ENCODE data around the gene HNMT.

Gene HNMT

DNA sequence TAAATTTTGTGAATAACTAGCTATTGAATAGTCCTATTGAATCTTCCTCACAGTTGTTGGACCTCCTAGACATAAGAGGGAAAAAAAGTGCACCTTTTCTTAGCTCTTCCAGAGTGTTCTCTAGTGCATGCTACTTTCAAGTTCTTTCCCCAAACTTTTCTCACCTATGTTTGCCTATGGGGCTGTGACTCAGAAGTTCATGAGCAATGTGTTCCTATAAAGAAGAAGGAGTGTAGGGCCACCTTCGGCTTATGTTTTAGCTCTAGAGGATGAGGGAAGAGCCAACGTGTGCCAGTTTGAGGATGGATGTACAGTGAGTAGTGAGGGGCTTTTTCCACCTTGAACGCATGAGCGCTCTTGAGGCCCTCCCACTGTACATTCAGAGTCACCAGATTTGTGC is 27.0 kb upstream of the HNMT start:
- Histone ChIP-seq H3K36me3 (ENCODE audit: control insufficient read depth in 2 of 2, insufficient read depth in 2 of 2, low read length in 2 of 2) (no peaks in the 10 kb centered on the region), H3K9me3 (ENCODE audit: control insufficient read depth in 2 of 2, low read length in 2 of 2) (no peaks in the 10 kb centered on the region), H3K27ac (ENCODE audit: low read length) (no peak overlapping the region), H3K27me3 (ENCODE audit: control insufficient read depth in 1 of 2, insufficient read depth in 2 of 2, low read length in 2 of 2) (no peaks in the 10 kb centered on the region), H3K4me1 (ENCODE audit: control insufficient read depth, insufficient read depth, low read length) (no peaks in the 10 kb centered on the region), H3K4me3 (ENCODE audit: low read length in 2 of 2) (no peak overlapping the region), H3K9ac (ENCODE audit: low read length in 2 of 2) (no peak overlapping the region)

DNA sequence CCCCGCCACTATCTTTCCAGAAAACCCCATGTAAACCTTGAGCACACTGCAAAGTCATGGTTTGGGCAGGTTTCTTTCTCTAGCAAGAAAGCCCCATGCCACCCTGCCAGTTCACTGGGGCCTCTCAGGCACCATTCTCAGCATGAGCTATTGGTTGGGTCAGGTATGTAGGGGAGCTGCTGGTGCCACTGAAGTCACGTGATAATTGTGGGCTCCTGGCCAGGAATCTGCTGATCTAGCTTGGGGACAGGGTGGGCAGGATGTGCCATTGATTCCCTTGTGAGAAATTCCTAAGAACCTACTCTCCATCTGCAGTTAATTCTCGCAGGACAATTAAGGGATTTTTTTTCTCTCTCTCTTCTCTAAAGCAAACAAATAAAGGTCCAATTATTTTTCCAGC is 26.5 kb upstream of the HNMT start:
- Histone ChIP-seq H3K27ac (ENCODE audit: low read length) (no peak overlapping the region), H3K4me3 (ENCODE audit: low read length in 2 of 2) (no peak overlapping the region), H3K36me3 (ENCODE audit: control insufficient read depth in 2 of 2, insufficient read depth in 2 of 2, low read length in 2 of 2) (no peaks in the 10 kb centered on the region), H3K9ac (ENCODE audit: low read length in 2 of 2) (no peak overlapping the region), H3K27me3 (ENCODE audit: control insufficient read depth in 1 of 2, insufficient read depth in 2 of 2, low read length in 2 of 2) (no peaks in the 10 kb centered on the region), H3K4me1 (ENCODE audit: control insufficient read depth, insufficient read depth, low read length) (no peaks in the 10 kb centered on the region), H3K9me3 (ENCODE audit: control insufficient read depth in 2 of 2, low read length in 2 of 2) (no peaks in the 10 kb centered on the region)

DNA sequence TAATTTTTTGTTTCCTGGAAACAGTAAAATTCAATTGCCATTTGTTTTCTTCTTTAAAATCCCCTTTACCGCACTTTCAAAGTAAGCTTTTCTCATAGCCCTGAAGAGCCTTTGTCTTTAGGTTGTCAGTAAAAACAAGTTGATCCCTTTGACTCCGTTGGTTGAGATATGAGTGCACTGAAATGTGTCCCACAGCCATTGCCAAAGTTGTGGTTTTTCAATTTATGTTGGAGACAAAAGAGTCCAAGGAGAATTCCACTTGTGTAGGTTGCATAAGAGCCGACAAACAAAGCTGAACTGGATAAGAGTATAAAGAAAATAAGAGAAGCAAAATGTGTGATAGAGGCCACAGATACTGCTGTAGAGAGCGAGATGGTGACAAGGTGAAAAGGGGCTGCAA is 26.1 kb upstream of the HNMT start:
- Histone ChIP-seq H3K4me1 (ENCODE audit: control insufficient read depth, insufficient read depth, low read length) (no peaks in the 10 kb centered on the region), H3K27ac (ENCODE audit: low read length) (no peak overlapping the region), H3K36me3 (ENCODE audit: control insufficient read depth in 2 of 2, insufficient read depth in 2 of 2, low read length in 2 of 2) (no peaks in the 10 kb centered on the region), H3K4me3 (ENCODE audit: low read length in 2 of 2) (no peak overlapping the region), H3K9ac (ENCODE audit: low read length in 2 of 2) (no peak overlapping the region), H3K27me3 (ENCODE audit: control insufficient read depth in 1 of 2, insufficient read depth in 2 of 2, low read length in 2 of 2) (no peaks in the 10 kb centered on the region), H3K9me3 (ENCODE audit: control insufficient read depth in 2 of 2, low read length in 2 of 2) (no peaks in the 10 kb centered on the region)

DNA sequence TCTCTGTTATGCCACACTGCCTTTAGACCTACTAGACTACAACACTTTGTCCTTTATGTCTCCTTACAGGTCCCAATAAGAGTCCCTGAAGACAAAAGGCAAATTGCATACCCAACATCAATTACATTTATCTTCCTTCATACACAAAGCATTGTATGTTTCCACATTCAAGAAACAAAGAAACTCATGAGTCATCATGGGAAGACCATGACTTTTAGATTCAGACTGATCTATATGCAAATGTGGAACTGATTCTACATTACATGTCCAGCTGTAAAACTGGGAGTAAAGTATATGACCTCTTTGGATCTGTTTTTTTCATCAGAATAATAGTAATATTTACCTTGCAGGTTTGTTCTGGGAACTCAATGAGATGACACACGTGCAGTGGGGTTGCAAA is 25.2 kb upstream of the HNMT start:
- no peaks in the 10 kb centered on the region for H3K4me1 ChIP-seq (ENCODE audit: control insufficient read depth, insufficient read depth, low read length)
- no peaks in the 10 kb centered on the region for H3K27me3 ChIP-seq (ENCODE audit: control insufficient read depth in 1 of 2, insufficient read depth in 2 of 2, low read length in 2 of 2)
- no peak overlapping the region for H3K4me3 ChIP-seq (ENCODE audit: low read length in 2 of 2)
- H3K27ac ChIP-seq (ENCODE audit: low read length), result no peak overlapping the region
- no peaks in the 10 kb centered on the region for H3K36me3 ChIP-seq (ENCODE audit: control insufficient read depth in 2 of 2, insufficient read depth in 2 of 2, low read length in 2 of 2)
- H3K9ac ChIP-seq (ENCODE audit: low read length in 2 of 2), result no peak overlapping the region
- no peaks in the 10 kb centered on the region for H3K9me3 ChIP-seq (ENCODE audit: control insufficient read depth in 2 of 2, low read length in 2 of 2)

DNA sequence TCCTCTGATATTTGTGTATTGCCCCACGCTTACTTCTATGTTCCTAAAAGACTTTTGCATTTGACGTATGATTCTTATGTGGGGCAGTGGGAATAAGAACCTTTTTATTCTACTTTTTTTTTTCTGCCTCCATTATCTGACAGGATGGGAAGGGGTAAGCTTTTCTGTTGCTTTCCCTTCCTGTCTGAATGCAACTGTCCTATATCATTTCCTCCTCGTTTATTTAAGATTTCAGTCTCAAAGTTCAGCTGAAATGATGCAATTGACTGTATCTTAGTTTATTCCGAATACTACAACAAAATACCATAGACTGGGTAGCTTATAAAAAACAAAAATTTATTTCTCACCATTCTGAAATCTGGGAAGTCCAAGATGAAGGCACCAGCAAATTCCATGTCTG is 24.1 kb upstream of the HNMT start:
- H3K27ac ChIP-seq (ENCODE audit: low read length), result no peak overlapping the region
- no peaks in the 10 kb centered on the region for H3K36me3 ChIP-seq (ENCODE audit: control insufficient read depth in 2 of 2, insufficient read depth in 2 of 2, low read length in 2 of 2)
- no peak overlapping the region for H3K9ac ChIP-seq (ENCODE audit: low read length in 2 of 2)

DNA sequence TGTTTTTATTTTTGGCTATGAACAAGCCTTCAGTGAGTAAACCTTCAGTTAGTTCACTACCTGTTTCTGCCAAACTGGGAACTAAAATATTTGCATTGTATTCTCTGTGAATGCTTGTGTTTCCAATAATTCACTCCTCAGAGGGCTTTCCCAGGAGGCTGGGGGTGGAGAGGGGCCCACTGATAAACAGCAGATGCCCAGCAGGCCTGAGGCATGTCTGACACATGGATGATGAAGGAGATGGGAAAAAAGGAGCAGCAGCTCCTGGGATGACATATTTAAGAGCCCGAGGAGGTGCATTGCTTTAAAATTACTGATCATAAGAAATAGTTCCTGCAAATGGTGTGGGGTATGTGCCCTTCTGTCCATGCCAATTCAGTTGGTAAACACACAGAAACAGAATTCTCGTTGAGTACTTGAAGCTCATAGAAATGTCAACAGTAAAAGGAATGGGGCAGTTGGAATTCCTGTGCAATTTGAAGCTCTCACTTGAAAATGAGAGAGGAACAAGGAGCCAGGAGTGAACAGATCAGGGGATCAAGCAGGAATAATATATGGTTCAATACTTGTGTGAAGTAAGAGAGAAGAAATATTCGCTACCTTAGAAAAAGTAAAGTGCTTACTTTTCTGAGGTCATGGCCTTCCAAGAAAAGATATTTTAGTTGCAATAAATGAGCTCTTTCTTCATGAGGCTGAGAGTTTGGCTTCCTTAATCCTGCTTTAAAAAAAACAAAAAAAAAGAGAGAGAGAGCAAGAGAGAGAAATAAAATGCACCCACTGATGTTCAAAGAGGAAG is 22.0 kb upstream of the HNMT start:
- H3K4me3 ChIP-seq (ENCODE audit: low read length in 2 of 2), result no peak overlapping the region
- H3K27me3 ChIP-seq (ENCODE audit: control insufficient read depth in 1 of 2, insufficient read depth in 2 of 2, low read length in 2 of 2), result no peaks in the 10 kb centered on the region
- no peaks in the 10 kb centered on the region for H3K9me3 ChIP-seq (ENCODE audit: control insufficient read depth in 2 of 2, low read length in 2 of 2)
- H3K27ac ChIP-seq (ENCODE audit: low read length), result no peak overlapping the region
- no peaks in the 10 kb centered on the region for H3K4me1 ChIP-seq (ENCODE audit: control insufficient read depth, insufficient read depth, low read length)
- H3K36me3 ChIP-seq (ENCODE audit: control insufficient read depth in 2 of 2, insufficient read depth in 2 of 2, low read length in 2 of 2), result no peaks in the 10 kb centered on the region
- H3K9ac ChIP-seq (ENCODE audit: low read length in 2 of 2), result no peak overlapping the region

More for the DNA sequence above, 24.1 kb upstream of the HNMT start:
- Histone ChIP-seq H3K4me3 (ENCODE audit: low read length in 2 of 2) (no peak overlapping the region), H3K9me3 (ENCODE audit: control insufficient read depth in 2 of 2, low read length in 2 of 2) (no peaks in the 10 kb centered on the region), H3K27me3 (ENCODE audit: control insufficient read depth in 1 of 2, insufficient read depth in 2 of 2, low read length in 2 of 2) (no peaks in the 10 kb centered on the region), H3K4me1 (ENCODE audit: control insufficient read depth, insufficient read depth, low read length) (no peaks in the 10 kb centered on the region)

DNA sequence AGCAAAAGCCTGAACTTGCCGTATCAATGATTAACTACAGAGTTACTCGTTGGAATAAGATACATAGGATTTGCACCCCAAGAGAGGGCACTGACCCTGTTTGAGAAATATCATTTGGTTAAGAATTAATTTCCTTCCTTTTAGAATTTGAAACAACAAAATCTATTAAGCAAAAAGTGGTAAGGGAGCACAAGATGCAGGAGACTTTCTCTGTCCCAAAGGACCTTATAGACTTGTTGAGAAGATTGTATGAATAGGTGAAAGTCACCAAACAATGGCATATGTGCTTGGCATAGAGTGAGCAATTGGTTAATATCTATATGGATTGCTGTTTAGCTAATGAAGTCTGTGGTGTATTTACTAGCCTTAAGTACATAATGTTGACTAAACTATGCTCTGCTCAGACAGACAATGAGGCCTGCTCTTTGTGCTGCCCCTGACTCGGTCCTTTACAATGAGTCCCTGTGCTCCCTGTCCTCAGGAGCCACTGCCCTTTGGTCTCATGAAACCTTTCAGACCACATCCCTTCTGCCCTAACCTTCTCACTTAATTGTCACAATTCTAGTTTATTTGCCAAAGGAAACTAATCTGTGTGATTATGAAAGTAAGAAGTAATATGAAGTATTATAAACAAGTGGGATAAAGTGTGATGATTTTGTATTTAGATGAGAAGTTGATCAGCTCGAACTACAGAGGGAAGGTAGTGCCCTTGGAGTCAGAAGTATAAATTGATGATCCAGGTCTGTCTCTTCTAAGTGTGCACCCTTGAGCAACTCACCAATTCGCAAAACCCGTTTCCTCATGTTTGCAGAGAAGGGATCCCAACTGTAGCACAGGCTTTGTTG is 21.2 kb upstream of the HNMT start:
- no peak overlapping the region for H3K27ac ChIP-seq (ENCODE audit: low read length)
- no peaks in the 10 kb centered on the region for H3K9me3 ChIP-seq (ENCODE audit: control insufficient read depth in 2 of 2, low read length in 2 of 2)
- H3K36me3 ChIP-seq (ENCODE audit: control insufficient read depth in 2 of 2, insufficient read depth in 2 of 2, low read length in 2 of 2), result no peaks in the 10 kb centered on the region
- no peak overlapping the region for H3K4me3 ChIP-seq (ENCODE audit: low read length in 2 of 2)
- no peaks in the 10 kb centered on the region for H3K4me1 ChIP-seq (ENCODE audit: control insufficient read depth, insufficient read depth, low read length)
- H3K9ac ChIP-seq (ENCODE audit: low read length in 2 of 2), result no peak overlapping the region
- no peaks in the 10 kb centered on the region for H3K27me3 ChIP-seq (ENCODE audit: control insufficient read depth in 1 of 2, insufficient read depth in 2 of 2, low read length in 2 of 2)

DNA sequence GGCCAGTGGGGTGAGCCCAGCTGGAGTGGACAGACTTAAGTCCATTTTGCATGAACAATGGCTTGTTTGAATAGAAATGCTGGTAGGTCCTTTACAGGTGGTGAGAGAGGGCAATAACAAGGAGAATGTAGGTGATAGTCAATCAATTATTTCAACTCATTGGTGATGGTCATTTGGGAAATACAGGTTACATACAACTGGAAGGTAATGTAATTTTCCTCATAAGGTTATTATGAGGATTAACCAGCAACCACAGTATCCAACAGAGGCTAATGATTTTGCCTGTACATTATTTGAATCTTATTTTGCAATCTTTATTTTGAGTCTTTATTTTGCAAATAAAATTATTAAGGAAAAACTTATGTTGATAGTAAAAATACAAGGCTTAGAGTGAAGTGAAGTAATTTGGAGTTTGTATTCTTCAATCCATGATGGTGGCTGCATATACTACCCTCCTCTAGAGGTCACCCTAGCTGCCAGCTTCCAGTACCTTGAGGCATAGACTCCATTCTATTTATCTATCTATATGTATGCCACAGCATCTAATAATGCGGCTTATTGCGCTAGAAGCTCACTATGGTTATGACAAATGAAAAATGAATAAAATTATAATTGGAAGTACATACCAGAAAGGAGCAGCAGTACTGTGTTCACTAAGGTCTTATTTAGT is 20.5 kb upstream of the HNMT start:
- no peak overlapping the region for H3K9ac ChIP-seq (ENCODE audit: low read length in 2 of 2)
- no peaks in the 10 kb centered on the region for H3K36me3 ChIP-seq (ENCODE audit: control insufficient read depth in 2 of 2, insufficient read depth in 2 of 2, low read length in 2 of 2)
- H3K27me3 ChIP-seq (ENCODE audit: control insufficient read depth in 1 of 2, insufficient read depth in 2 of 2, low read length in 2 of 2), result no peaks in the 10 kb centered on the region
- no peaks in the 10 kb centered on the region for H3K4me1 ChIP-seq (ENCODE audit: control insufficient read depth, insufficient read depth, low read length)
- no peak overlapping the region for H3K4me3 ChIP-seq (ENCODE audit: low read length in 2 of 2)
- H3K9me3 ChIP-seq (ENCODE audit: control insufficient read depth in 2 of 2, low read length in 2 of 2), result no peaks in the 10 kb centered on the region
- H3K27ac ChIP-seq (ENCODE audit: low read length), result no peak overlapping the region

DNA sequence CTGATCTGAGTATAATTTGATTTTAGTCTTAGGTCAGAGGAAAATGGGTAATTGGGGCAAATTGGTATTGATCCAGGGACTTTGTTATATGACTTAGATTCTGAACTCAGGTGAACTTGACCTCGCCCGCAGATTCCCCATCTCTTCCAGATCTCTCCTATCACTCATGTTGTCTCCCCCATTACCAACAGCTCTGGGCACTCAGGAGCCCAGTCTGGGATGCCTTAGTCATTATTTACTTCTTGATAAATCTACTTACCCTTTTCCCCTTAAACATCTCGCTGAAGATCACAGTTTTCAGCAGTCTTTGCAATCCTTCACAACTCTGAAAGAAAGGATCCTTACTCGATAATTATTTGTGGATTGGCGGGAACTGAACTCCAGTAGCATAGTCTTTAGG is 19.6 kb upstream of the HNMT start:
- no peaks in the 10 kb centered on the region for H3K27me3 ChIP-seq (ENCODE audit: control insufficient read depth in 1 of 2, insufficient read depth in 2 of 2, low read length in 2 of 2)
- H3K9me3 ChIP-seq (ENCODE audit: control insufficient read depth in 2 of 2, low read length in 2 of 2), result no peaks in the 10 kb centered on the region
- no peaks in the 10 kb centered on the region for H3K36me3 ChIP-seq (ENCODE audit: control insufficient read depth in 2 of 2, insufficient read depth in 2 of 2, low read length in 2 of 2)
- no peaks in the 10 kb centered on the region for H3K4me1 ChIP-seq (ENCODE audit: control insufficient read depth, insufficient read depth, low read length)
- H3K27ac ChIP-seq (ENCODE audit: low read length), result no peak overlapping the region
- H3K9ac ChIP-seq (ENCODE audit: low read length in 2 of 2), result no peak overlapping the region
- H3K4me3 ChIP-seq (ENCODE audit: low read length in 2 of 2), result no peak overlapping the region

DNA sequence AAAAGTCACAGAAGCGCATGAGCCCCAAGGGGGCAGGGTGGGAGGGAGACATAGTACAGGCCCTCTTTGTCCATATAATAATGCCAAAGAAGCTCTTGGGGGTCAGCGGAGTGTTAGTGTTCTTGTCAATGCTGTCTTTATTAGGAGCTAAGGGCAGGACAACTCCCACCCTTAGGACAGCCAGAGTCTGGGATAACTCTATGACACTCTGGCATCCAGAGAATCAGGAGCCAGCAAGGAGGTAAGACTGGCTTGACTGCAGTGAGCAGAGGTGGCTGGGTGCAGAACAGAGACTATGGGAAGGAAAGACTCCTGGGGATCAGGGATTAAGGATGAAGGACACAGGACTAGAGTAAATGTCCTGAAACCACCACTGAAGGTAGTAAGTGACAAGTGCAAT is 19.0 kb upstream of the HNMT start:
- no peak overlapping the region for H3K27ac ChIP-seq (ENCODE audit: low read length)
- H3K27me3 ChIP-seq (ENCODE audit: control insufficient read depth in 1 of 2, insufficient read depth in 2 of 2, low read length in 2 of 2), result no peaks in the 10 kb centered on the region
- H3K9me3 ChIP-seq (ENCODE audit: control insufficient read depth in 2 of 2, low read length in 2 of 2), result no peaks in the 10 kb centered on the region
- H3K36me3 ChIP-seq (ENCODE audit: control insufficient read depth in 2 of 2, insufficient read depth in 2 of 2, low read length in 2 of 2), result no peaks in the 10 kb centered on the region
- no peak overlapping the region for H3K9ac ChIP-seq (ENCODE audit: low read length in 2 of 2)
- H3K4me3 ChIP-seq (ENCODE audit: low read length in 2 of 2), result no peak overlapping the region
- no peaks in the 10 kb centered on the region for H3K4me1 ChIP-seq (ENCODE audit: control insufficient read depth, insufficient read depth, low read length)

Data from stomach smooth muscle (tissue), 2 donors.